GM18505 (cell line): ENCODE results near the gene TLE5.
"Not testable (repeated sequence)": the region's sequence is repeated elsewhere in the genome, so short reads cannot be mapped to it uniquely, and the experiment has no call there.

ENCODE experiments used
- ATAC-seq: cut with Tn5 transposase; IDR thresholded peaks from one replicate; pipeline ENCODE4 v1.9.1; 2021; ENCODE audit not compliant: unreplicated experiment
- POLR2A ChIP-seq: IDR thresholded peaks from 4 replicates; pipeline ENCODE4 v1.6.1; 2011; ENCODE audit warnings: borderline replicate concordance; ENCODE audit not compliant: insufficient read depth, insufficient read length; ENCODE audit errors: extremely low read depth

TLE5 gene

GRCh38 chr19:3100747-3101730, 38.7 kb upstream of the TLE5 start:
- ATAC-seq = no peak
- no peak for TF ChIP-seq POLR2A

DNA sequence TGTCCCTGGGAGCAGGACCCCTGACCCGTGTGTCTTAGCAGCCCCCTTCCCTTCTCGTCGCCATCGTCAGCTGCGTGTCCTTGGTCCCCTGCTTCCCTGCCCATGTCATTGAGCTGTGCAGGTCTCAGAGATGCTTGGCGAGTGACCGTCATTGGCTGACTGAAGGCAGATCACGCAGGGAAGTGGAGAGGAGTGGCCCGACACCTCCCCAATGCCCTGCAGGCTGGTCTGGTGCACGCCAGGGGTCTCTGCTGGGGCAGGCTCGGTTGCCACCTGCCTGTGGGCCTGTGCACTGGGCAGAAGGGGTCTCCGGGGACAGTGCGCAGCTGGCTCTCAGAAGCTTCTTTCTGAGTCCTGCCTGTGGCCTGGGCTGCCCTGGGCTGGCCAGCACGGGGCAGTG, 38.0 kb upstream of the TLE5 start:
- TF ChIP-seq POLR2A = no peak
- no peak for ATAC-seq

DNA sequence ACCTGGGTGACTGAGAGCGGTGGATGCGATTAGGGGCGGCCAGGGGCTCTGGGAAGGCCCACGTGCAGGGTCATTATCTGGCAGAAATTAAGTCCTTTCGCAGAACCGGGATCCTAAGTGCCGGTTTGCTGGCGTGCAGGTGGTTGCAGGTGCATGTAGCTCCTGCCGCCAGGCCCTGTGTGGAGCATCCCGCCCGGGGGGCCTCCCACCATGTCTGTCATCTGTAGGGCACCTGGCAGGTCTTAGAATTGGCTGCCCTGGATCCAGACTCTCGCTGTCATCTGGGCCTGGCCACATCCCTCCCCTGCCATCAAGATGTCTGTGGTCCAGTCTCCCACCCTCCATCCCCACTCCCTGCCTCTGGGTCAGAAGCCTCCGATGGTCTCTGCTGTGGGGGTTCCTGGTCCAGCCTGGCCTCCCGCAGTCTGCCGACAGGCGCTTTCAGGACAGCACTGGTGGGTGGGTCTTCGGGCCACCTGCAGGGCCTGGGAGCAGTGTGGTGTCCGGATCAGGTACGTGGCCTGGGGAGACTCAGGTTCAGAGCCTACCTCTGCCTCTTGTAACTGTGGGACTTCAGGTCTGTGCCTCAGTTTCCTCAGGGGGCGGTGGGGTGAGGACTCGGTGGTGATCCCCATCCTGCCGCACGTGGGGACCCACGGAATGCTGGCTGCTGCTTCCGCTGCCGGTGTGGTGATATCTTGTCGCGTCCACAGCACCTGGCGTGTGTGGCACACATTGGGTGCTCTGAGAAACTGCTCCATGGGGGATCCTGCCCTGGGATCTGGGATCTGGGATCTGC, 37.3 kb upstream of the TLE5 start:
- ATAC-seq = no peak
- no peak for TF ChIP-seq POLR2A

DNA sequence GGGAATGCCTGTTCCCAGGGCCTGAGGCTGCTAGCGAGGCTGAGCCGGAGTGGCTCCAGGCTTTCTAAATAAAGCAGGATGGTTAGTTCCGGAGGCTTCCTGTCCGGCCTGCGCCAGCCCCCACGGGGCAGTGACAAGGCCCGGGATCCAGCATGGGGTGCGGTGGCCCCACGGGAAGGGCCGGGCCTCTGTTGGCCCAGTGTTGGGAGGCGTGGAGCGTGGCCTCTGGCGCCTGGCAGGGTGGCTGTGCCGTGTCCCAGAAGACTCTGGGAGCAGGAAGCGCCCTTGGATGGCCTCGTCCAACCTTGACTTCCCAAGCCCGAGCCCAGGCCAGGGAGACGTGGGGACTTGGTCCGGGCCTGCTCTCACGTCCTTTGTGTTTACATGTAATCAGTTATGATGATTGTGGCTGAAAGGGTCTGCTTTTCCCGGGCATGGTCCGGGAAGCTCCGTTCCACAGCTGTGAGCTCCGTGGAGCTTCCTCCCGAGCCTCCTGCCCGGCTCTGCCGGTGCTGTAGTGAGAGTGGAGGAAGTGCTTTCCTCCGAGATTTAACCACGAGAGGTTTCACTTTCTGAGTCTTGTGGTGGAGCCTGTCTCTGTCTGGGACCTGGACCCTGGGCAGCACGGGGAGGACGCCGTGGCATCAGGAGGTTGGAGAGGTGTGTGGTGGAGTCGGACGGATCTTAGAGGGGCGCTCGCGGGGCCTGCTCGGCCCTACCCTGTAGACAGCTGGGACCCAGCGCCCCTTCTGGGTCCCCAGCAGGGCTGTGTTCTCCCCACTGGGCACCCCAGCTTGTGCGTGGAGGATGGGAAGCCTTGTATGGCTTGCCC, 36.4 kb upstream of the TLE5 start:
- ATAC-seq = no peak
- TF ChIP-seq POLR2A = no peak

- ATAC-seq = no peak
- no peak for TF ChIP-seq POLR2A
These were observed 35.8 kb upstream of the TLE5 start for GRCh38 chr19:3098141-3098514.

GRCh38 chr19:3097442-3097871, 35.2 kb upstream of the TLE5 start:
- TF ChIP-seq POLR2A = no peak
- ATAC-seq = no peak

DNA sequence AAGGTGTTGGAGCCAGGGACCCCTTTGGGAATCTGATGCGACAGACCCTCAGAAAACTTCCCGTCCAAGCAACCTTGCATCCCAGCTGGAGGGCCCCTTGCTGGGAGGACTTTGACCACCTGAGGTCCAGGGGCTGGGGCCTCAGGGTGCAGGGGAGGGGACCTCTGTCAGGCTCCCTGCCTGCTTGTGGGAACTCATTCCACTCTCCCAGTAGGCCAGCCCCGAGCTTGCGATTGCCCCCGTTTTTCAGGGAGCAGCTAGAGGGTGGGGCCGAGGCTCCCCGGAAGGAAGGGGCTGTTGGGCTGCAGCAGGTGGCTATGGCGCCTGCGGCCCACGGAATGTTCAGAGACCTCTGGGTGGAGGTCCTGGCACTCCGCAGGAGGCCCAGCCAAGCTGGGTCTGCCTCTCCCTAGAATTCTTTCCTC, 34.6 kb upstream of the TLE5 start:
- TF ChIP-seq POLR2A = no peak
- no peak for ATAC-seq

- no peak for ATAC-seq
- TF ChIP-seq POLR2A = no peak
These were observed 34.1 kb upstream of the TLE5 start for GRCh38 chr19:3096267-3096901.

GRCh38 chr19:3095441-3096191, 33.3 kb upstream of the TLE5 start:
- TF ChIP-seq POLR2A = no peak
- no peak for ATAC-seq

- peak; percentile 16 for ATAC-seq
These were observed 32.5 kb upstream of the TLE5 start for GRCh38 chr19:3094601-3095440.

GRCh38 chr19:3089299-3089855, 27.1 kb upstream of the TLE5 start:
- not testable (repeated sequence) for ATAC-seq

More at GRCh38 chr19:3094601-3095440, 32.5 kb upstream of the TLE5 start:
- no peak for TF ChIP-seq POLR2A
